H1 (cell line): ENCODE results near the gene SRRT.

Experiments
- EZH2 ChIP-seq: fragments of 200-600 bp; sonication (generic); IDR thresholded peaks from 2 replicates; pipeline ENCODE4 v1.7.1; 2012; ENCODE audit warnings: low read depth, mild to moderate bottlenecking, moderate library complexity, low read length, inconsistent platforms; ENCODE audit not compliant: severe bottlenecking
- POLR2A ChIP-seq, 2 experiments: IDR thresholded peaks; 1 replicate in 1 of 2; 2 replicates in 1 of 2; pipeline ENCODE4 v1.6.1; 2011; ENCODE audit warnings: low read depth in 2 of 2, low read length in 2 of 2, mild to moderate bottlenecking in 2 of 2; ENCODE audit errors: control extremely low read depth in 1 of 2
- RBBP5 ChIP-seq: IDR thresholded peaks from 2 replicates; pipeline ENCODE4 v1.7.1; 2012; ENCODE audit warnings: low read depth, mild to moderate bottlenecking, inconsistent platforms, low read length, moderate library complexity, borderline replicate concordance
- SP1 ChIP-seq: IDR thresholded peaks from 2 replicates; pipeline ENCODE4 v1.6.1; 2011; ENCODE audit warnings: low read depth, low read length
- ZNF274 ChIP-seq: IDR thresholded peaks from 2 replicates; pipeline ENCODE4 v1.7.0; 2012; ENCODE audit warnings: low read length, borderline replicate concordance; ENCODE audit errors: extremely low read depth
- TF ChIP-seq, protein P1 (sequence below), 3 experiments: IDR thresholded peaks; 1 replicate in 2 of 3; 2 replicates in 1 of 3; pipeline versions ENCODE4 v1.5.1 to v1.6.1; 2011; ENCODE audit warnings: low read length in 3 of 3, mild to moderate bottlenecking in 3 of 3, inconsistent platforms in 2 of 3, low read depth in 1 of 3, moderate library complexity in 1 of 3; ENCODE audit not compliant: insufficient read depth in 1 of 3; ENCODE audit errors: control extremely low read depth in 1 of 3
- TF ChIP-seq, protein P2 (sequence below): IDR thresholded peaks from 2 replicates; pipeline ENCODE4 v1.6.1; 2011; ENCODE audit warnings: low read length, improper control_type of control experiment

DNA sequence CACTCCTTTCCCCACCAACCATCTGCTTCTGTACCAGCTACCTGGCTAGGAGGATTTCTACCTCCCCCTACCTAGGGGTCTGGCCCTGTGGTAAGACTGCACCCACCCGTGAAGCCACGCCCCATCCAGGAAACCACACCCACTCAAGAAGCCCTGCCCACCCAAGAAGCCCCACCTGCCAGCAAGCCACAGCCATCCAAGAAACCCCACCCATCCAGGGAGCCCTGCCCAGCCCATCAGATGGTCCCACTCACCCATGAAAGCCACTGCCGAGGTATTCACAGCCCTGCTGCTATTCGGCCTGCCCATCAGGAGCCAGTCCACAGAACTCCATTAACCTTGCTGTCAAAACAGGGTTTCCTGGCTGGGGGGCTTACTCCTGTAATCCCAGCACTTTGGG lies 58.8 kb downstream of the SRRT start:
- TF ChIP-seq, protein P1, sequence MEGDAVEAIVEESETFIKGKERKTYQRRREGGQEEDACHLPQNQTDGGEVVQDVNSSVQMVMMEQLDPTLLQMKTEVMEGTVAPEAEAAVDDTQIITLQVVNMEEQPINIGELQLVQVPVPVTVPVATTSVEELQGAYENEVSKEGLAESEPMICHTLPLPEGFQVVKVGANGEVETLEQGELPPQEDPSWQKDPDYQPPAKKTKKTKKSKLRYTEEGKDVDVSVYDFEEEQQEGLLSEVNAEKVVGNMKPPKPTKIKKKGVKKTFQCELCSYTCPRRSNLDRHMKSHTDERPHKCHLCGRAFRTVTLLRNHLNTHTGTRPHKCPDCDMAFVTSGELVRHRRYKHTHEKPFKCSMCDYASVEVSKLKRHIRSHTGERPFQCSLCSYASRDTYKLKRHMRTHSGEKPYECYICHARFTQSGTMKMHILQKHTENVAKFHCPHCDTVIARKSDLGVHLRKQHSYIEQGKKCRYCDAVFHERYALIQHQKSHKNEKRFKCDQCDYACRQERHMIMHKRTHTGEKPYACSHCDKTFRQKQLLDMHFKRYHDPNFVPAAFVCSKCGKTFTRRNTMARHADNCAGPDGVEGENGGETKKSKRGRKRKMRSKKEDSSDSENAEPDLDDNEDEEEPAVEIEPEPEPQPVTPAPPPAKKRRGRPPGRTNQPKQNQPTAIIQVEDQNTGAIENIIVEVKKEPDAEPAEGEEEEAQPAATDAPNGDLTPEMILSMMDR (IDR thresholded peaks at IDR 0.05; ENCODE audit: control extremely low read depth in 1 of 3, insufficient read depth in 1 of 3, low read depth in 1 of 3, low read length in 3 of 3): no peak
- TF ChIP-seq ZNF274 (no peak), POLR2A (IDR thresholded peaks at IDR 0.05; ENCODE audit: control extremely low read depth in 1 of 2, low read depth in 2 of 2, low read length in 2 of 2) (no peak), RBBP5 (no peak), EZH2 (no peak), SP1 (no peak)
- TF ChIP-seq, protein P2, sequence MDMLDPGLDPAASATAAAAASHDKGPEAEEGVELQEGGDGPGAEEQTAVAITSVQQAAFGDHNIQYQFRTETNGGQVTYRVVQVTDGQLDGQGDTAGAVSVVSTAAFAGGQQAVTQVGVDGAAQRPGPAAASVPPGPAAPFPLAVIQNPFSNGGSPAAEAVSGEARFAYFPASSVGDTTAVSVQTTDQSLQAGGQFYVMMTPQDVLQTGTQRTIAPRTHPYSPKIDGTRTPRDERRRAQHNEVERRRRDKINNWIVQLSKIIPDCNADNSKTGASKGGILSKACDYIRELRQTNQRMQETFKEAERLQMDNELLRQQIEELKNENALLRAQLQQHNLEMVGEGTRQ: no peak
